ENCODE results near the gene FOXO4. TPM values are rescaled to one million over a fixed set of nuclear protein-coding genes. Genes with fewer than 3 reads are reported as not detected.

Gene FOXO4
- total and polyA plus RNA-seq, 10 of the 15 experiments (the other 5 are each of a cell fraction or from before 2014, with no cell fraction given) = 0.05 to 6.9 (median 2.3) TPM

- TF ChIP-seq ZBTB33 (IDR thresholded peaks at IDR 0.05) (peak; percentile 82; the same call in 1 of the 2 replicates), ZNF207 (IDR thresholded peaks at IDR 0.05; ENCODE audit: borderline replicate concordance) (peak; percentile 86; the same call in 1 of the 2 replicates), POLR2AphosphoS2 (IDR thresholded peaks at IDR 0.05; ENCODE audit: low read depth, low read length) (peak; percentile 34; the same call in 1 of the 2 replicates), MLLT1 (IDR thresholded peaks at IDR 0.05) (peak; percentile 95), NFIC (IDR thresholded peaks at IDR 0.05; ENCODE audit: low read depth, low read length) (peak; percentile 32; the same call in 1 of the 2 replicates), FOXK2 (IDR thresholded peaks at IDR 0.05) (no peak)
These were observed 27.4 kb upstream of the FOXO4 start, which contains the start of gene SNX12 (continued) for GRCh38 chrX:71068044-71068918.

- Histone ChIP-seq H3K27ac (ENCODE audit: control insufficient read depth, insufficient read depth) (no peak overlapping the region), H2AFZ (ENCODE audit: control insufficient read depth, low read depth, low read length) (no peak overlapping the region), H4K20me1 (ENCODE audit: control insufficient read depth, insufficient read depth) (no peaks in the 10 kb centered on the region), H3K9me3 (replicated peaks; ENCODE audit: control insufficient read depth, insufficient read depth, low read length) (no peaks in the 10 kb centered on the region), H3K9ac (ENCODE audit: control insufficient read depth, insufficient read depth, low read length) (no peak overlapping the region), H3K4me3 (no peak overlapping the region), H3K79me2 (ENCODE audit: control insufficient read depth, insufficient read depth, low read length) (peaks cover 14% of the 10 kb centered on the region), H3K4me2 (ENCODE audit: control insufficient read depth, insufficient read depth) (no peak overlapping the region), H3K4me1 (ENCODE audit: control insufficient read depth, insufficient read depth, low read length) (no peaks in the 10 kb centered on the region), H3K36me3 (ENCODE audit: control insufficient read depth in 2 of 2, insufficient read depth in 2 of 2, low read length in 1 of 2) (no peaks in the 10 kb centered on the region), H3K27me3 (replicated peaks in 1 of 2; ENCODE audit: control insufficient read depth in 2 of 2, insufficient read depth in 2 of 2, low read length in 1 of 2) (no peaks in the 10 kb centered on the region)
- intact Hi-C loops (cut with micrococcal nuclease; ENCODE audit: unreplicated experiment) (no loop called here), in situ Hi-C loops (cut with MboI) (no loop called here)
- no TSS peak for BruUV-seq (replicated peaks)
- ATAC-seq = no peak
- FAIRE-seq = no peak
- ChIA-PET RAD21 (ENCODE audit: unreplicated experiment) (interaction anchor here (0.6 kb wide), 1 partner anchor 33 kb away, joined by 3 read pairs; no protein-coding TSS in a partner anchor), SMC1A (ENCODE audit: uncharacterized antibody, unreplicated experiment) (no interaction called here), POLR2A (no interaction called here), CTCF (interaction anchor here (0.7 kb wide), 1 partner anchor 35 kb away, joined by 5 read pairs; no protein-coding TSS in a partner anchor)
- WGBS (ENCODE audit: insufficient coverage, insufficient replicate concordance, low lambda C conversion rate, missing lambda C conversion rate) = 55% methylated on average over 5 of the region's 5 CpGs
- DNase-seq (ENCODE audit: low read depth, low spot score) = no peak
- TF ChIP-seq HDGF (IDR thresholded peaks at IDR 0.05) (no peak), SUPT20H (IDR thresholded peaks at IDR 0.05; ENCODE audit: borderline replicate concordance, control insufficient read depth, low read depth, low read length) (no peak), HCFC1 (IDR thresholded peaks at IDR 0.05; ENCODE audit: low read length) (no peak), BCLAF1 (IDR thresholded peaks at IDR 0.05) (no peak), SUZ12 (IDR thresholded peaks at IDR 0.05; ENCODE audit: unreplicated experiment) (no peak), RCOR1 (conservative IDR thresholded peaks at IDR 0.05; ENCODE audit: low read depth, low read length) (no peak), BHLHE40 (IDR thresholded peaks at IDR 0.05; ENCODE audit: borderline replicate concordance in 1 of 2, low read depth in 2 of 2, low read length in 1 of 2) (no peak), SMARCA5 (IDR thresholded peaks at IDR 0.05) (no peak), RELA (IDR thresholded peaks at IDR 0.05; ENCODE audit: borderline replicate concordance, partially characterized antibody) (no peak)
These were observed 25.1 kb upstream of the FOXO4 start for GRCh38 chrX:71070531-71070930.

Measured in GM12878 (cell line).